SK-MEL-5 (cell line): ENCODE data around the gene THSD1. TPM values are rescaled to one million over a fixed set of nuclear protein-coding genes. Genes with fewer than 3 reads are reported as not detected.

Experiments used
- small RNA-seq, 2 experiments: library from RNA; depleted of rRNA; stranded (forward); fragments of <200 nt; gene quantifications; one replicate each; pipeline ENCODE3, GENCODE V24; 2014
- total RNA-seq: library from RNA; depleted of rRNA; stranded (reverse); fragments of >200 nt; shearing (Covaris generic); gene quantifications from 2 replicates; pipeline ENCODE4 v1.2.3, GENCODE V29; 2014; rRNA removed

THSD1 gene
- total RNA-seq, 1 experiment from 2014 or later: 0.42 TPM

Small RNAs within 50 kb of the gene (small RNA-seq; reads per million reads assigned to genes)
- 0 to 0.14 reads per million in 2 experiments for gene RNY4P24

Other genes with a start within 250 kb of the THSD1 start
- gene NEK3, start 246.6 kb downstream of the THSD1 start, total RNA-seq: 7.6 and 8.1 TPM in 2 replicates
- gene VPS36, start 44.5 kb upstream of the THSD1 start, total RNA-seq: 41.7 and 52.3 TPM in 2 replicates
- gene CKAP2, start 49.3 kb upstream of the THSD1 start, total RNA-seq: 41.3 and 45.0 TPM in 2 replicates
- gene HNRNPA1L2, start 236.3 kb upstream of the THSD1 start, total RNA-seq: 0.77 and 2.3 TPM in 2 replicates
- gene SUGT1, start 246.7 kb upstream of the THSD1 start, total RNA-seq: 40.8 and 43.8 TPM in 2 replicates